Ovary (tissue), 3 donors: ENCODE data around the gene AHCY.

ENCODE experiments used
- CTCF ChIP-seq, 3 donors: fragments of 450-650 bp in 2 of 3; fragments of 200-600 bp in 1 of 3; IDR thresholded peaks; one replicate each; pipeline versions ENCODE4 v1.5.1 to v1.8.0; 2016 to 2022; ENCODE audit warnings: antibody characterized with exemption in 3 of 3, mild to moderate bottlenecking in 1 of 3
- POLR2A ChIP-seq: fragments of 450-650 bp; IDR thresholded peaks from one replicate; pipeline ENCODE4 v1.6.1; 2017; ENCODE audit warnings: antibody characterized with exemption, mild to moderate bottlenecking, moderate library complexity
- donor health status: DM: no; HTN: no; CAD: no.

DNA sequence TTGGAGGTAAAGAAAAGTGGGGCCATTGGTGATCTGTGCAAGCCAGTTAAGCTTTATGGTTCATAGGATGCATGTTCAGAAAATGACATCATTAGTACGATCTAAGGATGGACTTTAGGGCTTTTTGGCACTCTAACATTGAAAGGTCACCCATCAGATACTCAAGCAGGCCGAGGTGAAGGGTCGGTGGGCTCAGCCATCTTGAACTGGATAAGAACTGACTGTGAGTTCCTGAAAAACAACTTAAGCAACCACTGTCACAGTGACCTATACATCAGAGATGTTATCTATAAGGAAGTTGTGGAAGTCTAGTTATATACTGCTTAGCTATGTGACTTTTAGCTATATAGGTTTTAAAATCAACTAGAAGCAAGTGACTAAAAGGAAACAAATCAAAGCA is 46.9 kb upstream of the AHCY start:
- TF ChIP-seq CTCF (IDR thresholded peaks at IDR 0.05) (no peak), POLR2A (no peak)
